Neuronal stem cell (in vitro differentiated cells): ENCODE data around the gene RBM20.

Experiments
- DNase-seq: peaks from one replicate; pipeline ENCODE4 v3.0.0-alpha.2; 2013; ENCODE audit warnings: low spot score
- H2AFZ ChIP-seq: one replicate; pipeline ENCODE4 v1.6.1; 2013; ENCODE audit warnings: mild to moderate bottlenecking, low read length, inconsistent platforms
- H2AK5ac ChIP-seq: 2 replicates; pipeline ENCODE4 v1.6.1; 2013; ENCODE audit warnings: low read depth, mild to moderate bottlenecking, inconsistent platforms, low read length, moderate library complexity, mixed read lengths
- H2BK120ac ChIP-seq: 2 replicates; pipeline ENCODE4 v1.6.1; 2013; ENCODE audit warnings: low read depth, mild to moderate bottlenecking, inconsistent platforms, low read length, moderate library complexity, mixed read lengths
- H2BK12ac ChIP-seq: one replicate; pipeline ENCODE4 v1.6.1; 2013; ENCODE audit warnings: low read length, inconsistent platforms
- H2BK15ac ChIP-seq: 2 replicates; pipeline ENCODE4 v1.6.1; 2013; ENCODE audit warnings: mild to moderate bottlenecking, low read length, inconsistent platforms, mixed read lengths
- H2BK5ac ChIP-seq: one replicate; pipeline ENCODE4 v1.6.1; 2013; ENCODE audit warnings: inconsistent platforms, mild to moderate bottlenecking, low read length, moderate library complexity
- H3K14ac ChIP-seq: one replicate; pipeline ENCODE4 v1.6.1; 2013; ENCODE audit warnings: low read length, inconsistent platforms
- H3K18ac ChIP-seq: 2 replicates; pipeline ENCODE4 v1.6.1; 2013; ENCODE audit warnings: low read length, inconsistent platforms
- H3K23ac ChIP-seq: 2 replicates; pipeline ENCODE4 v1.6.1; 2013; ENCODE audit warnings: low read depth, mild to moderate bottlenecking, mixed read lengths, low read length, inconsistent platforms; ENCODE audit not compliant: poor library complexity
- H3K27ac ChIP-seq: replicated peaks from 3 replicates; pipeline ENCODE4 v1.5.1; 2013; ENCODE audit warnings: low read length, inconsistent platforms
- H3K27me3 ChIP-seq, 3 experiments: 2 replicates each; pipeline ENCODE4 v1.6.1; 2013; ENCODE audit warnings: low read length in 3 of 3, mild to moderate bottlenecking in 2 of 3, inconsistent platforms in 1 of 3, low read depth in 1 of 3, mixed read lengths in 1 of 3, moderate library complexity in 1 of 3; ENCODE audit not compliant: control insufficient read depth in 3 of 3, insufficient read depth in 3 of 3
- H3K36me3 ChIP-seq, 2 donors: replicated peaks in 1 of 2; 2 replicates each; pipeline ENCODE4 v1.6.1; 2013; ENCODE audit warnings: low read length in 2 of 2; ENCODE audit not compliant: control insufficient read depth in 2 of 2, insufficient read depth in 2 of 2
- H3K4ac ChIP-seq: 2 replicates; pipeline ENCODE4 v1.6.1; 2013; ENCODE audit warnings: inconsistent platforms, mild to moderate bottlenecking, low read length, moderate library complexity
- H3K4me1 ChIP-seq, 2 donors: 1 replicate in 1 of 2; 2 replicates in 1 of 2; pipeline ENCODE4 v1.6.1; 2013; ENCODE audit warnings: low read length in 2 of 2, low read depth in 1 of 2; ENCODE audit not compliant: control insufficient read depth in 2 of 2, insufficient read depth in 1 of 2
- H3K4me2 ChIP-seq: one replicate; pipeline ENCODE4 v1.6.1; 2013; ENCODE audit warnings: mild to moderate bottlenecking, low read length, inconsistent platforms; ENCODE audit not compliant: insufficient read depth, poor library complexity, severe bottlenecking
- H3K4me3 ChIP-seq, 2 donors: 2 replicates each; pipeline ENCODE4 v1.5.1; 2013; ENCODE audit warnings: low read length in 2 of 2, mild to moderate bottlenecking in 2 of 2, inconsistent platforms in 1 of 2, moderate library complexity in 1 of 2
- H3K79me1 ChIP-seq: one replicate; pipeline ENCODE4 v1.6.1; 2013; ENCODE audit warnings: low read depth, mild to moderate bottlenecking, inconsistent platforms, low read length, moderate library complexity
- H3K9ac ChIP-seq: one replicate; pipeline ENCODE4 v1.6.1; 2013; ENCODE audit warnings: mild to moderate bottlenecking, low read depth, low read length, inconsistent platforms; ENCODE audit not compliant: poor library complexity
- H3K9me3 ChIP-seq, 2 donors: replicated peaks in 1 of 2; 2 replicates each; pipeline versions ENCODE3 to v1.6.1; 2013; ENCODE audit warnings: low read length in 2 of 2, mild to moderate bottlenecking in 2 of 2, inconsistent platforms in 1 of 2, low read depth in 1 of 2, mixed read lengths in 1 of 2, moderate library complexity in 1 of 2; ENCODE audit not compliant: control insufficient read depth in 2 of 2, insufficient read depth in 1 of 2
- H4K8ac ChIP-seq: one replicate; pipeline ENCODE4 v1.6.1; 2013; ENCODE audit warnings: low read depth, mild to moderate bottlenecking, inconsistent platforms, low read length, moderate library complexity
- H4K91ac ChIP-seq: one replicate; pipeline ENCODE4 v1.6.1; 2013; ENCODE audit warnings: low read length, low read depth, mild to moderate bottlenecking, inconsistent platforms; ENCODE audit not compliant: poor library complexity
- WGBS, 2 donors: extraction: QIAGEN DNeasy Blood & Tissue Kit; methylation state at CpG; one replicate each; pipeline ENCODE4 v1.1.7; 2013; ENCODE audit warnings: missing lambda C conversion rate in 2 of 2, mixed read lengths in 1 of 2; ENCODE audit not compliant: insufficient read length in 2 of 2, insufficient replicate concordance in 1 of 2; ENCODE audit errors: extremely low coverage in 2 of 2; 5-methylcytosine and 5-hydroxymethylcytosine counted together

Gene RBM20

GRCh38 chr10:110862961-110863360 lies 218.8 kb downstream of the RBM20 start:
- Histone ChIP-seq H3K27me3 (no peaks in the 10 kb centered on the region), H2AFZ (no peak overlapping the region), H3K79me1 (no peaks in the 10 kb centered on the region), H2BK5ac (no peak overlapping the region), H2BK15ac (no peak overlapping the region), H3K4me2 (no peak overlapping the region), H3K9ac (no peak overlapping the region), H3K9me3 (no peaks in the 10 kb centered on the region), H3K36me3 (no peaks in the 10 kb centered on the region), H2BK120ac (no peak overlapping the region), H3K14ac (no peak overlapping the region), H3K23ac (no peak overlapping the region), H4K91ac (no peak overlapping the region), H4K8ac (no peak overlapping the region), H2BK12ac (no peak overlapping the region), H3K4ac (no peak overlapping the region), H3K18ac (no peak overlapping the region), H3K4me1 (peaks cover 13 to 20% of the 10 kb centered on the region in 2 donors), H2AK5ac (no peak overlapping the region), H3K4me3 (no peak overlapping the region), H3K27ac (no peak overlapping the region)
- no CpG with 5 or more reads among the region's 6 CpGs for WGBS, 2 donors
- no peak for DNase-seq

- H3K18ac ChIP-seq: no peak overlapping the region
- peaks cover 13 to 16% of the 10 kb centered on the region in 2 donors for H3K4me1 ChIP-seq
- H3K27ac ChIP-seq: no peak overlapping the region
Measured at GRCh38 chr10:110863361-110863760, 219.2 kb downstream of the RBM20 start.

GRCh38 chr10:110863956-110864355 lies 219.8 kb downstream of the RBM20 start:
- H3K4ac ChIP-seq: no peak overlapping the region
- H3K4me2 ChIP-seq: no peak overlapping the region
- H3K79me1 ChIP-seq: no peaks in the 10 kb centered on the region
- peaks cover 13 to 16% of the 10 kb centered on the region in 2 donors for H3K4me1 ChIP-seq
- H3K9ac ChIP-seq: no peak overlapping the region
- no peak overlapping the region for H2BK120ac ChIP-seq
- H2BK12ac ChIP-seq: no peak overlapping the region
- no peak overlapping the region for H2BK5ac ChIP-seq
- no peak overlapping the region for H2AK5ac ChIP-seq
- H3K27ac ChIP-seq: no peak overlapping the region
- H4K8ac ChIP-seq: no peak overlapping the region
- H3K18ac ChIP-seq: no peak overlapping the region
- WGBS, 2 donors: no CpG with 5 or more reads among the region's 2 CpGs
- H3K36me3 ChIP-seq: no peaks in the 10 kb centered on the region
- H2AFZ ChIP-seq: no peak overlapping the region
- H3K23ac ChIP-seq: no peak overlapping the region
- no peaks in the 10 kb centered on the region for H3K9me3 ChIP-seq
- H3K4me3 ChIP-seq: no peak overlapping the region
- H3K14ac ChIP-seq: no peak overlapping the region
- H4K91ac ChIP-seq: no peak overlapping the region
- H3K27me3 ChIP-seq: no peaks in the 10 kb centered on the region
- no peak for DNase-seq
- no peak overlapping the region for H2BK15ac ChIP-seq

More at GRCh38 chr10:110863361-110863760, 219.2 kb downstream of the RBM20 start:
- Histone ChIP-seq H3K27me3 (no peaks in the 10 kb centered on the region), H3K36me3 (no peaks in the 10 kb centered on the region), H2BK5ac (no peak overlapping the region), H4K8ac (no peak overlapping the region), H2BK15ac (no peak overlapping the region), H2BK12ac (no peak overlapping the region), H2AK5ac (no peak overlapping the region), H3K4me3 (no peak overlapping the region), H3K14ac (no peak overlapping the region), H4K91ac (no peak overlapping the region), H3K9ac (no peak overlapping the region), H2AFZ (no peak overlapping the region), H3K23ac (no peak overlapping the region), H2BK120ac (no peak overlapping the region), H3K79me1 (no peaks in the 10 kb centered on the region), H3K4me2 (no peak overlapping the region), H3K9me3 (no peaks in the 10 kb centered on the region), H3K4ac (no peak overlapping the region)
- no peak for DNase-seq

- H3K27ac ChIP-seq: no peak overlapping the region
Measured at GRCh38 chr10:110864662-110865140, 220.6 kb downstream of the RBM20 start.

More at GRCh38 chr10:110864662-110865140, 220.6 kb downstream of the RBM20 start:
- no peaks in the 10 kb centered on the region for H3K27me3 ChIP-seq
- H3K9ac ChIP-seq: no peak overlapping the region
- DNase-seq: no peak
- WGBS, 2 donors: no CpG with 5 or more reads among the region's 6 CpGs
- no peak overlapping the region for H3K14ac ChIP-seq
- H3K23ac ChIP-seq: no peak overlapping the region
- H3K79me1 ChIP-seq: no peaks in the 10 kb centered on the region
- H4K8ac ChIP-seq: no peak overlapping the region
- peak overlapping the region; percentile 46 for H3K18ac ChIP-seq
- no peak overlapping the region for H2BK120ac ChIP-seq
- no peaks in the 10 kb centered on the region for H3K9me3 ChIP-seq
- peak overlapping the region in 1 of 2 donors; percentile 24 for H3K4me3 ChIP-seq
- no peak overlapping the region for H3K4ac ChIP-seq
- no peak overlapping the region for H2BK5ac ChIP-seq
- no peak overlapping the region for H4K91ac ChIP-seq
- H3K4me2 ChIP-seq: no peak overlapping the region
- H3K4me1 ChIP-seq: peaks cover 13 to 16% of the 10 kb centered on the region in 2 donors
- no peak overlapping the region for H2BK12ac ChIP-seq
- no peaks in the 10 kb centered on the region for H3K36me3 ChIP-seq
- H2AK5ac ChIP-seq: no peak overlapping the region
- no peak overlapping the region for H2BK15ac ChIP-seq
- H2AFZ ChIP-seq: peak overlapping the region; percentile 65
